Measurements from ENCODE around the gene PLAC8L1. TPM values are rescaled to one million over a fixed set of nuclear protein-coding genes. Genes with fewer than 3 reads are reported as not detected.

The PLAC8L1 gene
- polyA plus RNA-seq, 1 donor: 0.54 TPM

DNA sequence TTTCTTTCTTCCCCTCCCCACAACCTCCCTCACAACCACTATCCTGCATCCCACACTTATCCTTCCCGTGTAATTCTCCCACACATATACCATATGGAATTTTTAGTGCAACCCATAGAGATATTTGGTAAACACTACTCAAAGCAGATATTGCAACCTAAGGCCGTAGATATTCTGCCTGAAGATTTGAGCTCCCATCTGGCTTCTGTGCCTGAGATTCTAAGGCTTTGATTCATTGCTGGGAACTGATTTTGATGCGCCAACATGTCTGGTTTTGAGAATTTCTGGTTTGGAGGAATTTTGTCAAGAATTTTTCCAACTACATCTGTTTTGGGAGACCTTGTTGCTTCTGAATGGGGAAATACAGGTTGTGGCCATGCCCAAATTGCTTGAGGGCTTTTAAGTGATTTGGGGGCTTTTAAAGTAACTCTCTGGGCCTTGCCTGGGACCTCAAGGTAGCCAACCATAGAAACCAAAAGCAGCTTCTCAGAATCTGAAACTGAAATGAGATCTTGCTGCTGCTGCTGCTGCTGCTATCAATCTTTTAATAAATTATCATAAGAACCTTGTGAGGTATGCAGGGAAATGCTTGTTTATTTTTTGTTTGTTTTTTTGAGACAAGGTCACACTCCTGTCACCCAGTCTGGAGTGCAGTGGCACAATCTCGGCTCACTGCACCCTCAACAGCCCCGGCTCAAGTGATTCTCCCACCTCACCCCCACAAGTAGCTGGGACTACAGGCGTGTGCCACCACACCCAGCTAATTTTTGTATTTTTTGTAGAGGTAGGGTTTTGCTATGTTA, 36.2 kb downstream of the PLAC8L1 start:
- Histone ChIP-seq H3K36me3 (ENCODE audit: control insufficient read depth, insufficient read depth, low read length) (peaks cover 26% of the 10 kb centered on the region), H3K4me3 (ENCODE audit: low read length) (no peak overlapping the region), H3K4me1 (ENCODE audit: control insufficient read depth, insufficient read depth, low read length) (no peaks in the 10 kb centered on the region), H3K9me3 (ENCODE audit: control insufficient read depth, low read depth, low read length) (no peaks in the 10 kb centered on the region), H3K27me3 (ENCODE audit: control insufficient read depth, insufficient read depth, low read length) (no peaks in the 10 kb centered on the region), H3K27ac (ENCODE audit: low read length) (no peak overlapping the region)
- WGBS (ENCODE audit: insufficient coverage, low lambda C conversion rate): 100% methylated on average over 1 of the region's 6 CpGs
- DNase-seq: no peak

DNA sequence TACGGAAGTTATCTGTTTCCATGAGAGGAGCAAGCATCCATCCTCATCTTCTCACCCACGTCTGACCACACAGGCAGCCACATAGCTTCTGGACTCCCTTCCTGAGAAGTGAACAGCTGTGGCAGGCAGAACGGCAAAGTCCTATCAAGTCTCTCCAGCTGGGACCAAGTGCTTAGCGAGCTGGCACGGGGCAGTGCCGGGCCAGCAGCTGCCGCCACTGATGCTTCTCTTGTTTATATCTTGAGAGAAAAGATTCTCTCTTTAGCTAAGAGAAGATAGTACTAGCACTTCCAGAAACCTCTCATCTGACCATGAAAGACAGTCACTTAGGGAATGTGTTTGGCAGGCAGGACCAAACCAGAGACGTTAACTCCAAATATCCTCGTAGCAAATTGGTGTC, 37.2 kb downstream of the PLAC8L1 start:
- H3K4me1 ChIP-seq (ENCODE audit: control insufficient read depth, insufficient read depth, low read length): no peaks in the 10 kb centered on the region
- H3K27ac ChIP-seq (ENCODE audit: low read length): no peak overlapping the region
- no peak overlapping the region for H3K4me3 ChIP-seq (ENCODE audit: low read length)
- no peaks in the 10 kb centered on the region for H3K9me3 ChIP-seq (ENCODE audit: control insufficient read depth, low read depth, low read length)
- no peak for DNase-seq
- no CpG with 5 or more reads among the region's 9 CpGs for WGBS (ENCODE audit: insufficient coverage, low lambda C conversion rate)
- peaks cover 30% of the 10 kb centered on the region for H3K36me3 ChIP-seq (ENCODE audit: control insufficient read depth, insufficient read depth, low read length)
- no peaks in the 10 kb centered on the region for H3K27me3 ChIP-seq (ENCODE audit: control insufficient read depth, insufficient read depth, low read length)

DNA sequence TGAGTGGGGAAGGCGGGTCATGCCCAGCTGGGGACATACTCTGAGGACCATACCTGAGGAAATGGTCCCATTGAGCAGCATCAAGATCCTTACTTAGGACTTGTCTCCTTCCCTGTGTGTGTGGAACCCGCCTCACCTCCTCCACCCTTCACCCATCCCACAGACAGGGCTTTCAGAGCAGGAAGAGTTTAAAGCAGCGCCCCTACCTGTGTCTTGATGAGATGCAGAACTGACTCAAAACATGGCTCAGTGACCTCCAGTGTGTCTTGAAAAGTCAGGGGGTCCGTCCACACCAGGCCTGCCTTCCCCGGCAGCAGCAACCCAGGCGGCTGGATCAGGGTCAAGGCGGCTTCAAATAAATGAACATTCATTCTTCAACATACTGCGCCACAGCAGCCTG, 38.4 kb downstream of the PLAC8L1 start:
- H3K9me3 ChIP-seq (ENCODE audit: control insufficient read depth, low read depth, low read length): no peaks in the 10 kb centered on the region
- no peaks in the 10 kb centered on the region for H3K27me3 ChIP-seq (ENCODE audit: control insufficient read depth, insufficient read depth, low read length)
- H3K36me3 ChIP-seq (ENCODE audit: control insufficient read depth, insufficient read depth, low read length): peaks cover 41% of the 10 kb centered on the region
- H3K4me3 ChIP-seq (ENCODE audit: low read length): no peak overlapping the region
- H3K4me1 ChIP-seq (ENCODE audit: control insufficient read depth, insufficient read depth, low read length): no peaks in the 10 kb centered on the region
- H3K27ac ChIP-seq (ENCODE audit: low read length): no peak overlapping the region
- no peak for DNase-seq
- WGBS (ENCODE audit: insufficient coverage, low lambda C conversion rate): no CpG with 5 or more reads among the region's 8 CpGs

DNA sequence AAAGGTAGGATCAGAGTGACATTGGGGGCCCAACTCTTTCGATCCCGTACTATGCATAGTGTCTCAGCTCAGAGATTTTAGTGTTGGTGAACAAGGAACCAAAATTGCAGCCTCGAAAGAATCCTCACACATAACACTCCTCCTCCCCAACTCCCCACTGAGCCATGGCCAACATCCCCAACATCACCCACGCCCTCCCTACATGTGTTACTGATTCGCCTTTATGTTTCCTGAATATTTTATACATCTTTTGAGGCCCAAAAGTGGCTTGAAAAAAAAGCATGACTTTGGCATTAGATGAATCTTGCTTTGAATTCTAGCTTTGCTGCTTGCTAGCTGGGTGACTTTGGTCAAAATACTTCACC, 45.2 kb downstream of the PLAC8L1 start:
- Histone ChIP-seq H3K9me3 (ENCODE audit: control insufficient read depth, low read depth, low read length) (no peaks in the 10 kb centered on the region), H3K36me3 (ENCODE audit: control insufficient read depth, insufficient read depth, low read length) (peaks cover 65% of the 10 kb centered on the region), H3K27ac (ENCODE audit: low read length) (no peak overlapping the region), H3K4me1 (ENCODE audit: control insufficient read depth, insufficient read depth, low read length) (no peaks in the 10 kb centered on the region), H3K4me3 (ENCODE audit: low read length) (no peak overlapping the region), H3K27me3 (ENCODE audit: control insufficient read depth, insufficient read depth, low read length) (no peaks in the 10 kb centered on the region)
- WGBS (ENCODE audit: insufficient coverage, low lambda C conversion rate): 100% methylated on average over 2 of the region's 5 CpGs
- no peak for DNase-seq

DNA sequence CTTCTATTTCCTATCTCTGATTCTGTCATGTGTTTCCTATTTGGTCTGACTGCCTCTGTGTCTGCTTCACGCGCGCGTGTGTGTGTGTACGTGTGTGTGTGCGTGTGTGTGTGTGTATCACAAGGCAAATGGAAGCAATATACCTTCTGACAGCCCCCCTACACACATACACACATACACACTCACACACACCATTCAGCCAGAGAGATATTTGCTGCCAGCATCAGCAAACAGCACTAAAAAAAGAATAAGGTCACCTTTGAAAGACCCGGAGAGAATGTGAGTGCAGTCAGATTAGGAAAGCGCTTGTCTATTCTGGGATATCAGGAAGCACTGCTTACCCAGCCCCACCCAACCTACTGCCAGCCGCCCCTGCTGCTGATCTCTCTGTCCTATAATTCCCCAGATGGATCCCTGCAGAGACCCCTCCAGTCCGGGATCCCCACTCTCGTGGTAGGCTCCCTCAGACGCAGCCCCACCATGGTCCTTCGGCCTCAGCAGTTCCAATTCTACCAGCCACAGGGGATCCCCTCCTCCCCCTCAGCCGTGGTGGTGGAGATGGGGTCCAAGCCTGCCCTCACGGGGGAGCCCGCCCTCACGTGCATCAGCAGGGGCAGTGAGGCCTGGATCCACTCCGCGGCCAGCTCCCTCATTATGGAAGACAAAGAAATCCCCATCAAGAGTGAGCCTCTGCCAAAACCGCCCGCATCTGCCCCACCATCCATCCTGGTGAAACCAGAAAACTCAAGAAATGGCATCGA, 45.7 kb downstream of the PLAC8L1 start:
- Histone ChIP-seq H3K36me3 (ENCODE audit: control insufficient read depth, insufficient read depth, low read length) (peaks cover 66% of the 10 kb centered on the region), H3K4me3 (ENCODE audit: low read length) (no peak overlapping the region)

DNA sequence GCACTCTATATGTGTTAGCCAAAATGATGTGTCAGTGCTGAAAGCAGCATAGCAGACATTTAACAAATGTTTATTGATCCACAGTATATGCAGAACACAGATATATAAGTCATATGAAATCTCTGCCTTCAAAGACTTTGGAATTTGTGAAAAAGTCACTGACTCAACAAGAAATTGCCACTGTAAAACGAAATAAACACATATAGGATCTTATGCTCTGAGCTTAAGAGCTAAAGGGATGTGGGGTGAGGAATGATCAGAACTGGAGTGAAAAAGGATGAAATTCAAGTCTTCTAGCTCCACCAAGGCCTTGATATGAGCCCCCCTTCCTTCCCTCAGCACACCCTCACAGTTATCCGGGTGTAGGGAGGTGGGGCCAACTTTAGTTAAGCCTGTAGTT, 49.9 kb downstream of the PLAC8L1 start:
- Histone ChIP-seq H3K4me1 (ENCODE audit: control insufficient read depth, insufficient read depth, low read length) (no peaks in the 10 kb centered on the region), H3K4me3 (ENCODE audit: low read length) (no peak overlapping the region), H3K27ac (ENCODE audit: low read length) (no peak overlapping the region), H3K36me3 (ENCODE audit: control insufficient read depth, insufficient read depth, low read length) (peaks cover 66% of the 10 kb centered on the region), H3K9me3 (ENCODE audit: control insufficient read depth, low read depth, low read length) (no peaks in the 10 kb centered on the region), H3K27me3 (ENCODE audit: control insufficient read depth, insufficient read depth, low read length) (no peaks in the 10 kb centered on the region)
- DNase-seq: no peak
- no CpG with 5 or more reads among the region's 2 CpGs for WGBS (ENCODE audit: insufficient coverage, low lambda C conversion rate)

More for the DNA sequence above, 45.7 kb downstream of the PLAC8L1 start:
- no peak overlapping the region for H3K27ac ChIP-seq (ENCODE audit: low read length)
- no peaks in the 10 kb centered on the region for H3K9me3 ChIP-seq (ENCODE audit: control insufficient read depth, low read depth, low read length)
- H3K4me1 ChIP-seq (ENCODE audit: control insufficient read depth, insufficient read depth, low read length): no peaks in the 10 kb centered on the region
- 100% methylated on average over 2 of the region's 22 CpGs for WGBS (ENCODE audit: insufficient coverage, low lambda C conversion rate)
- H3K27me3 ChIP-seq (ENCODE audit: control insufficient read depth, insufficient read depth, low read length): no peaks in the 10 kb centered on the region
- DNase-seq: no peak

DNA sequence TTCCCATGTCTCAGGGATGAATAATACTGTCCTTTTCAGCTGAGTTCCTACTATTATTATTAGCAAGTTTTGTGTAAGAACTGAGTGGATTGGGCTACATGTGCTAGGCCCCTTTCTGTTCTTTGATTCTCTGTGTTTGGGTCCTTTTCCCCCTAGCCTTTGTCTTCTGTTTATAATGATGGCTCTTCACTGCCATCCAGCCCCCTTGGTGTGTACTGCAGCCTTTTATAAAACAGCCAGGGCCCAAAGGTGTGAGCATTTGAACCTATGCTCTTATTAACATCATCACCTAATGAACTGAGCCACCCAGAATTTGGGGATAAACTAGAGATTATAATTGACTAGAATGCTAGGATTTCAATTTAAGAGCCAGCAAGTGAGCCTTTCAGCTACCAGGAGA, 52.6 kb downstream of the PLAC8L1 start:
- Histone ChIP-seq H3K27me3 (ENCODE audit: control insufficient read depth, insufficient read depth, low read length) (no peaks in the 10 kb centered on the region), H3K4me1 (ENCODE audit: control insufficient read depth, insufficient read depth, low read length) (no peaks in the 10 kb centered on the region), H3K9me3 (ENCODE audit: control insufficient read depth, low read depth, low read length) (no peaks in the 10 kb centered on the region), H3K4me3 (ENCODE audit: low read length) (no peak overlapping the region), H3K36me3 (ENCODE audit: control insufficient read depth, insufficient read depth, low read length) (peaks cover 65% of the 10 kb centered on the region), H3K27ac (ENCODE audit: low read length) (no peak overlapping the region)
- no peak for DNase-seq

DNA sequence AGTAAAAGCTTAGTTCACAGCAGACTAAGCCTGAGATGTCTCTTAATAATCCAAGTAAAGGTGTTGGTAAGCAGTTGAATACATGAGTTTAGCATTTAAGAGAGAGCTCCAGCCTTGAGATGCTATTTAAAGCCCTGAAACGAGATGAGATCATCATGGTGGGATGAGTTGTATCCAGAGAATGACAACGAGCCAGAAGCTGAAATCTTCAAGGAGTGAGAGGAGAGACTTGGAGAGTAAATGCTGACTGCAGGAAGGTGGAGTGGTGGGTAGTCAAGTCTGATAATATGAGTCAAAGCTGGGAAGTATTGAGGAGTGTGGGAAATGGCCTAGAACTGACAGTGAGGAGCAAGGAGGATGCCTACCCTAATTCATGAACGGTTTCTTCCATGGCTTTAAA, 53.7 kb downstream of the PLAC8L1 start:
- Histone ChIP-seq H3K27ac (ENCODE audit: low read length) (no peak overlapping the region), H3K9me3 (ENCODE audit: control insufficient read depth, low read depth, low read length) (no peaks in the 10 kb centered on the region), H3K27me3 (ENCODE audit: control insufficient read depth, insufficient read depth, low read length) (no peaks in the 10 kb centered on the region), H3K4me1 (ENCODE audit: control insufficient read depth, insufficient read depth, low read length) (no peaks in the 10 kb centered on the region), H3K4me3 (ENCODE audit: low read length) (no peak overlapping the region), H3K36me3 (ENCODE audit: control insufficient read depth, insufficient read depth, low read length) (peaks cover 61% of the 10 kb centered on the region)
- DNase-seq: no peak
- WGBS (ENCODE audit: insufficient coverage, low lambda C conversion rate): 83% methylated on average over 1 of the region's 3 CpGs

DNA sequence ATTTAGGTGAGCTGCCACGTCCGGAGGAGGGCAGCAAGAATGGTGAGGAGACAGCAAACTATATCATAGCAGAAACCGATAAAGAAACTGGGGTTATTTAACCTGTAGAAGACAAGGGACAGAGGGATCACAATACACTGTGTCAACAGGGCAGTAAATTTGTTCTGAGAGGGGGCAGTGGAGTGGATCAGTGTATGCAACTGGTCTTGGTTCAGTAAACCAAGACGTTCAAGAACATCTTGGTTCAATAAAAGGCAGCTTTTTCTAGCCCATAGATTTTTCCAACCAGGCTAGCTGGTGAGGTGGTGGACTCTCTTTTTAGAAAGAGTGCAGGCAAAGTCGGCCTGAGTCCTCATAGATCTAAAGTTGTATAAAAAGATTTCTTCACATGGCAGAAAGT, 55.3 kb downstream of the PLAC8L1 start:
- H3K4me1 ChIP-seq (ENCODE audit: control insufficient read depth, insufficient read depth, low read length): no peaks in the 10 kb centered on the region
- no peak overlapping the region for H3K4me3 ChIP-seq (ENCODE audit: low read length)
- WGBS (ENCODE audit: insufficient coverage, low lambda C conversion rate): no CpG with 5 or more reads among the region's 5 CpGs
- no peaks in the 10 kb centered on the region for H3K27me3 ChIP-seq (ENCODE audit: control insufficient read depth, insufficient read depth, low read length)
- no peak overlapping the region for H3K27ac ChIP-seq (ENCODE audit: low read length)
- peaks cover 50% of the 10 kb centered on the region for H3K36me3 ChIP-seq (ENCODE audit: control insufficient read depth, insufficient read depth, low read length)
- DNase-seq: no peak
- no peaks in the 10 kb centered on the region for H3K9me3 ChIP-seq (ENCODE audit: control insufficient read depth, low read depth, low read length)

DNA sequence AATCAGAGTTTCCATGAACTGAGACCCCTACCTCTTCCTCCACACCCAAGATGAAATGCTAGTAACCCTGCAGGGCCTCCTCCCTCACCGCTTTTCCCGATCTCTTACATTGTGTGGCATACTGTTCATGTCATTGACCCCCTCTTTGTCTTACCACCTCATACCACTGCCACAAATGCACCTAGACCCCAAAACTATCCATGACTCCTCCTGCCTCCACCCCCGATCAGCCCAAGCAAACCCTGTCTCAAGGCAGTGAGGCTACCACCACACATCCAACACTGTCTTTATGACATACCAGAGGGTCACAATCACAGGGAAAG, 55.7 kb downstream of the PLAC8L1 start:
- peaks cover 47% of the 10 kb centered on the region for H3K36me3 ChIP-seq (ENCODE audit: control insufficient read depth, insufficient read depth, low read length)
- no peak for DNase-seq
- H3K4me1 ChIP-seq (ENCODE audit: control insufficient read depth, insufficient read depth, low read length): no peaks in the 10 kb centered on the region
- H3K9me3 ChIP-seq (ENCODE audit: control insufficient read depth, low read depth, low read length): no peaks in the 10 kb centered on the region
- no peak overlapping the region for H3K4me3 ChIP-seq (ENCODE audit: low read length)
- no peaks in the 10 kb centered on the region for H3K27me3 ChIP-seq (ENCODE audit: control insufficient read depth, insufficient read depth, low read length)
- H3K27ac ChIP-seq (ENCODE audit: low read length): no peak overlapping the region
- WGBS (ENCODE audit: insufficient coverage, low lambda C conversion rate): 40% methylated on average over 1 of the region's 3 CpGs

All from large intestine (tissue), 3 donors.